ENCODE data around the gene ACAA2. TPM values are rescaled to one million over a fixed set of nuclear protein-coding genes. Genes with fewer than 3 reads are reported as not detected.

Gene ACAA2
- total RNA-seq, 1 donor from 2014 or later = 50.6 TPM

DNA sequence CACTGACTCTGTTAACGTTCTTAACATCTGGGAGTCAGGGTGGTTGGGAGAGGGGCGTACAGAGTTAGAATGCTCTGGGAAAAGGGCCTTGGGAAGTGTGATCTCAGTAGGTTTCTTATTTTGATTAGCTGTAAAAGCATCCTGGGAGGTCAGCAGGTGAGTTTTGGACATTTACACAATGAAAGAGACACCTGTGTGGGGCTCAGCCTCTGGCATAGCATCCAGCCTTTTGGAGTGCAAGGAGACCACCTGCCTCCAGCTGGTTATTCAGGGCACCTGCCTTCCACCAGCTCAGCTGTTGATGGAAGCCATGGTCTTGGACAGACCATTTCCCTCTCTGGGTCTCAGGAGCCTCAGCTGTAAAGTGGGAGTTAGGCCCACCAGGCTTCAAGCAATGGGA lies 49.7 kb downstream of the ACAA2 start:
- Histone ChIP-seq H3K4me1 (no peaks in the 10 kb centered on the region), H3K27me3 (no peaks in the 10 kb centered on the region), H3K9me3 (no peaks in the 10 kb centered on the region), H3K27ac (no peak overlapping the region), H3K4me3 (no peak overlapping the region), H3K36me3 (no peaks in the 10 kb centered on the region)
- TF ChIP-seq POLR2A (IDR thresholded peaks at IDR 0.05) = no peak
- TF ChIP-seq POLR2AphosphoS5 (IDR thresholded peaks at IDR 0.05; ENCODE audit: insufficient read depth in 1 of 2, low read depth in 1 of 2) = no peak
- TF ChIP-seq, protein P1, sequence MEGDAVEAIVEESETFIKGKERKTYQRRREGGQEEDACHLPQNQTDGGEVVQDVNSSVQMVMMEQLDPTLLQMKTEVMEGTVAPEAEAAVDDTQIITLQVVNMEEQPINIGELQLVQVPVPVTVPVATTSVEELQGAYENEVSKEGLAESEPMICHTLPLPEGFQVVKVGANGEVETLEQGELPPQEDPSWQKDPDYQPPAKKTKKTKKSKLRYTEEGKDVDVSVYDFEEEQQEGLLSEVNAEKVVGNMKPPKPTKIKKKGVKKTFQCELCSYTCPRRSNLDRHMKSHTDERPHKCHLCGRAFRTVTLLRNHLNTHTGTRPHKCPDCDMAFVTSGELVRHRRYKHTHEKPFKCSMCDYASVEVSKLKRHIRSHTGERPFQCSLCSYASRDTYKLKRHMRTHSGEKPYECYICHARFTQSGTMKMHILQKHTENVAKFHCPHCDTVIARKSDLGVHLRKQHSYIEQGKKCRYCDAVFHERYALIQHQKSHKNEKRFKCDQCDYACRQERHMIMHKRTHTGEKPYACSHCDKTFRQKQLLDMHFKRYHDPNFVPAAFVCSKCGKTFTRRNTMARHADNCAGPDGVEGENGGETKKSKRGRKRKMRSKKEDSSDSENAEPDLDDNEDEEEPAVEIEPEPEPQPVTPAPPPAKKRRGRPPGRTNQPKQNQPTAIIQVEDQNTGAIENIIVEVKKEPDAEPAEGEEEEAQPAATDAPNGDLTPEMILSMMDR (IDR thresholded peaks at IDR 0.05) = no peak
- intact Hi-C loops (cut with DNase I) = no loop called here
- DNase-seq (ENCODE audit: extremely low spot score in 2 of 2) = no peak

DNA sequence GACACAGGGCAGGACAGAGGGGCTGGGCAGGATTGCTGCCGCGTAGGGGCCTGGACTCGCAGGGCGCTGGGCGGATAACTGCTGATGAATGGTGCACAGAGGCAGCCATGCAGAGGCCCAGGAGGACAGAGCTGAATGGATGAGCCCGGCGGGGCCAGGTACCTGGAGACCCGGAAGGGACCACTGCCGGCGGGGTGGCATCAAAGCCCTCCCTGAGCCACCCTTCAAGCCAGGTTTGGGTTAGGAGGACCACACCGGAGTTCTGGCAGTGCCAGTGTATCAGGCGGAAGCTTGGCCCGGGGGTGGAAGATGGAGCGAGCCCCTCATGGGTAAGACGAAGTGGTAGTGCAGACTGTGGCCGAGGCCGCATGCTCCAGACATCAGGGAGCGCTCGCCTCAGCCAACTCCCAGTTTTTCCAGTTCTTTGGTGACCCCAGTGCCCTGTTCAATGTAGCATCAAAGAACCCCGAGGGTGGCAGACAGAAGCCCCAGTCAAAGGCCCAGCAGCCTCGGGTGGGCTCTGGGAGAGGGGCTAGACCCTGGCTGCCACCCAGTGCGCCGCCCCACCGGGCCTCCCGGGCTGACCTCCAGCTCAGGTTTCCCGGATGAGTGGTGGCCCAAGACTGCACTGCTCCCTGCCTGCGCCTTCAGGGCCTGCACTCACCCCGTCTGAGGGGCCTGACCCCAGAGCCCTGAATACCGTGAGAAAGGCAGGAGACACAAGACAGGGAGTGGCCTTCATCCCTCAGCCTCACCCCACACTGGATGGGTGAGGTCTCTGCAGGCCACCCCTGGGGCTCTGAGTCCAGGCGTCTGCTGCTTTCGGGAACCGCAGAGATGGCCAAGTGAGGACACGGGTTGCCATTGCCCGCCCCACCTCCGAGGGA lies 50.9 kb downstream of the ACAA2 start:
- Histone ChIP-seq H3K9me3 (no peaks in the 10 kb centered on the region), H3K4me3 (no peak overlapping the region), H3K4me1 (no peaks in the 10 kb centered on the region), H3K27ac (no peak overlapping the region), H3K36me3 (no peaks in the 10 kb centered on the region), H3K27me3 (no peaks in the 10 kb centered on the region)
- peak; percentile 72 to 88 for DNase-seq (ENCODE audit: extremely low spot score in 2 of 2)
- intact Hi-C loops (cut with DNase I) = no loop called here
- TF ChIP-seq, protein P1 (IDR thresholded peaks at IDR 0.05) = no peak
- no peak for TF ChIP-seq POLR2AphosphoS5 (IDR thresholded peaks at IDR 0.05; ENCODE audit: insufficient read depth in 1 of 2, low read depth in 1 of 2)
- no peak for TF ChIP-seq POLR2A (IDR thresholded peaks at IDR 0.05)

DNA sequence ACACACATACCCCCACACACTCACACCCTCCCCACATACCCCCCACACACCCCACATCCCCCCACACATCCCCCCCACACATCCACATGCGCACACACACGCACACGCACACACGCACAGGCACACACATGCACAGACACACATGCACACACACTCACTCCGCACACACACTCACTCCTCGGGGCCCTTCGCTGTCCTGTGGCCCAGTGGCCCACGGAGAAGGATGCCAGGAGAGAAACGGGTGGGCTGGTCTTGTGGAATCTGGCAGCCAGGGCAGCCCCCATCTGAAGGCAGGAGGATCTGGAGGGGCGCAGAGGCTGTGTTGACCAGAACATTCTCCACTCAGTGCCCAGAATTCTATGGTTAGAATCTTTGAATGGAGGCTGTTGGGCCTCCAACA lies 51.6 kb downstream of the ACAA2 start:
- Histone ChIP-seq H3K27me3 (no peaks in the 10 kb centered on the region), H3K4me3 (no peak overlapping the region), H3K27ac (no peak overlapping the region), H3K4me1 (no peaks in the 10 kb centered on the region), H3K9me3 (no peaks in the 10 kb centered on the region), H3K36me3 (no peaks in the 10 kb centered on the region)
- peak in 1 of 2 donors; percentile 34 for DNase-seq (ENCODE audit: extremely low spot score in 2 of 2)
- intact Hi-C loops (cut with DNase I) = no loop called here
- TF ChIP-seq POLR2AphosphoS5 (IDR thresholded peaks at IDR 0.05; ENCODE audit: insufficient read depth in 1 of 2, low read depth in 1 of 2) = no peak
- TF ChIP-seq, protein P1 (IDR thresholded peaks at IDR 0.05) = no peak
- TF ChIP-seq POLR2A (IDR thresholded peaks at IDR 0.05) = no peak

DNA sequence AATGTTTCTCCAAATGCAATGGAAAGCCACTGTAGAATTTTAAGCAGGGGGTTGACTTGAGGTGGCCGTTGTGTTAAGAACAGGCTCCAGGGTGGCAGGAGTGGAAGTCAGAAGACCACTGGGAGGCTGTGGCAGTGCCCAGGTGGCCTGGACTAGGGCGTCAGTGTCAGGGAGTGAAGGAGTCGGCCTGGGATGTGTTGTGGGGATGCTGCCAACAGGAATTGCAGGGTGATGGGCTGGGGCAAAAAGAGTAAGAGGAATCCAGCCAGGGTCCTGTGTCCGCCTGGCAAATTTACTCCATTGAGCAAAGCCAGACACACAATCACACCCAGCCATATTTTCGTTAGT lies 55.1 kb downstream of the ACAA2 start:
- peak in 1 of 2 donors; percentile 74 for DNase-seq (ENCODE audit: extremely low spot score in 2 of 2)
- H3K36me3 ChIP-seq = no peaks in the 10 kb centered on the region
- intact Hi-C loops (cut with DNase I) = no loop called here

More for the DNA sequence above, 55.1 kb downstream of the ACAA2 start:
- H3K27ac ChIP-seq = no peak overlapping the region
- no peak for TF ChIP-seq POLR2AphosphoS5 (IDR thresholded peaks at IDR 0.05; ENCODE audit: insufficient read depth in 1 of 2, low read depth in 1 of 2)
- TF ChIP-seq, protein P1 (IDR thresholded peaks at IDR 0.05) = no peak
- TF ChIP-seq POLR2A (IDR thresholded peaks at IDR 0.05) = no peak
- no peaks in the 10 kb centered on the region for H3K9me3 ChIP-seq
- H3K27me3 ChIP-seq = no peaks in the 10 kb centered on the region
- no peak overlapping the region for H3K4me3 ChIP-seq
- no peaks in the 10 kb centered on the region for H3K4me1 ChIP-seq
